Epithelial cell of esophagus (primary cell): ENCODE results near the gene FAM118B.

Source experiments
- DNase-seq: peaks from one replicate; pipeline ENCODE4 v3.0.0; 2010; ENCODE audit warnings: low read depth
- H3K4me3 ChIP-seq: 2 replicates; pipeline ENCODE4 v1.5.1; 2011; ENCODE audit warnings: mild to moderate bottlenecking, low read length, control low read depth
- TF ChIP-seq, protein P1 (sequence below): IDR thresholded peaks from 2 replicates; pipeline ENCODE4 v1.5.1; 2011; ENCODE audit warnings: low read depth, mild to moderate bottlenecking, low read length, control low read depth, inconsistent platforms; ENCODE audit not compliant: insufficient read depth; ENCODE audit errors: missing control alignments

FAM118B gene

DNA sequence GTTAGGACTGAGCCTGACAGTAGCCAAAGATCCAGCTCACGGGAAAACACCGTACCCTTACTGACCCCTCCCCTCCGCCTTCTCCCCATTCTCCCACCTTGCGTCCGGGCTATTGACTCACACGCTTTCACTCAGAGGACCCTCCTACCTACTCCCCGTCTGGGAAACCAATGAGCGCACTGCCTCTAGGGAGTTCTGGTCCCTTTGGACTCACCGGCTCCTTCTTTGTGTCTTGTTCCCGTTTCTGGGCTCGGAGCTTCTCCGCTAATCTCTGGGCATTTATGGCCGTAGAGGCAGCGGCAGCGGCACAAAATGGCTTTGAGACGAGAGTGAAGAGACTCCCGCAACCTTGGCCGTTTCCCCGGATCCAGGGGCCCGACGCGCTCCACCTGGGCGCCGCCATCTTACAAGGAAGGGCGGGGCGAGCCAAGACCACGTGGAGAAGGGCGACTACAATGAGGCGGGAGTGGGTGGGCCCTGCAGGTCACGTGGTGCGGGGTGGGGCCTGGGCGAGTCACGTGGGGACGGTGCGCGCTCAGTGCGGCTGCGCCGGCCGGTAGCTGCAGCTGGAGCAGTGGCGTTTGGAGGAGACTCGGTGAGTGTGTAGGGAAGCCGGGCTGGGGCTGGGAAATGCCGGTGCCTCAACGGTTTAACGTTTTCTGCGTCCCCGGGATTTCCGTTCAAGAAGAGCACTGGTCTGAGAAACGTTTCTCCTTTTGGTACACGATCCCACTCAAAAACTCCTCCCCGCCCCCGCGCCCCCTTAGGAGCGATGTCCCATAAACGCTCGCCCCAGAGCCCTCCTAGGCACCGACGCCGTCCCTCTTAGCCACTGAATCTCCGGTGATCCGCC, at the start of gene FAM118B, which contains the start of gene RPUSD4:
TSS of gene FAM118B (plus strand) at position 547 of the 853 bp plus-strand sequence. CDS start 23,220 bp downstream, outside the sequence.
TSS of gene RPUSD4 (minus strand) at position 415 of the 853 bp plus-strand sequence. CDS start at position 403, 12 bp downstream.
- DNase-seq = peak; percentile 99

DNA sequence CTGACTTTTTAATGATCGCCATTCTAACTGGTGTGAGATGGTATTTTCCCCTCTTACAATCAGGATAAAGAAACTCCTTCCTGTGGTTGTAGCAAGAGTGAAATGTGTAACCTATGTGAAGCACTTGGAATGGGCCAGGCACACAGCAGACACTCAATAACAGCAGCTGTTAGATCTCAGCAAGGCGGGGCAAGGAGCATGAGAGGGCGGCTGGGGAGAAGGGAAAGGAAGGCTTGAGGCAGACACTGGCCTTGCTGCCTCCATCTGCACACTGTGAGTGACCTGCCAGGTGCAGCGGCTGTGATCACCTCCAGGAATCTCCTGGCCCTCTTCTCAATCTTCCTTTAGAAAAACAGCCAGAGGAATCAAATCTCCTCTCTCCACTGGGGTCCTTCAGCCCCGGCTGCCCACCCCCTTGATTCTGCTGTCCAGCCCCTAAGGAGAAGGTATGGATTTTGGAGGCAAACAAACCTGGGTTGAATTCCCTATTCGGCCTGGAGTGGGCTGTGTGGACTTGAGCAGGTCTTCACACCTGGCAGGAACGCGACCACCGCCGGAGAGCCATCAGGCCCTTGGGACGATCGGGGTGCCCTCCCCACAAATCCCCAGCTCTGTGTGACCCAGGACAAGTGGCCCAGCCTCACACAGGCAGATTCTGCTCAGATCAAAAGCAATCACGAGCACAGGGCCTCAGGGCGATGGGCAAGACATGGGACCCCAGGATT, 49.1 kb upstream of the FAM118B start:
- H3K4me3 ChIP-seq = no peak overlapping the region
- TF ChIP-seq, protein P1, sequence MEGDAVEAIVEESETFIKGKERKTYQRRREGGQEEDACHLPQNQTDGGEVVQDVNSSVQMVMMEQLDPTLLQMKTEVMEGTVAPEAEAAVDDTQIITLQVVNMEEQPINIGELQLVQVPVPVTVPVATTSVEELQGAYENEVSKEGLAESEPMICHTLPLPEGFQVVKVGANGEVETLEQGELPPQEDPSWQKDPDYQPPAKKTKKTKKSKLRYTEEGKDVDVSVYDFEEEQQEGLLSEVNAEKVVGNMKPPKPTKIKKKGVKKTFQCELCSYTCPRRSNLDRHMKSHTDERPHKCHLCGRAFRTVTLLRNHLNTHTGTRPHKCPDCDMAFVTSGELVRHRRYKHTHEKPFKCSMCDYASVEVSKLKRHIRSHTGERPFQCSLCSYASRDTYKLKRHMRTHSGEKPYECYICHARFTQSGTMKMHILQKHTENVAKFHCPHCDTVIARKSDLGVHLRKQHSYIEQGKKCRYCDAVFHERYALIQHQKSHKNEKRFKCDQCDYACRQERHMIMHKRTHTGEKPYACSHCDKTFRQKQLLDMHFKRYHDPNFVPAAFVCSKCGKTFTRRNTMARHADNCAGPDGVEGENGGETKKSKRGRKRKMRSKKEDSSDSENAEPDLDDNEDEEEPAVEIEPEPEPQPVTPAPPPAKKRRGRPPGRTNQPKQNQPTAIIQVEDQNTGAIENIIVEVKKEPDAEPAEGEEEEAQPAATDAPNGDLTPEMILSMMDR = no peak
- no peak for DNase-seq

More for the DNA sequence above, at the start of gene FAM118B, which contains the start of gene RPUSD4:
- TF ChIP-seq, protein P1 = no peak
- peak within 1 kb of the TSS; percentile 89 for H3K4me3 ChIP-seq

DNA sequence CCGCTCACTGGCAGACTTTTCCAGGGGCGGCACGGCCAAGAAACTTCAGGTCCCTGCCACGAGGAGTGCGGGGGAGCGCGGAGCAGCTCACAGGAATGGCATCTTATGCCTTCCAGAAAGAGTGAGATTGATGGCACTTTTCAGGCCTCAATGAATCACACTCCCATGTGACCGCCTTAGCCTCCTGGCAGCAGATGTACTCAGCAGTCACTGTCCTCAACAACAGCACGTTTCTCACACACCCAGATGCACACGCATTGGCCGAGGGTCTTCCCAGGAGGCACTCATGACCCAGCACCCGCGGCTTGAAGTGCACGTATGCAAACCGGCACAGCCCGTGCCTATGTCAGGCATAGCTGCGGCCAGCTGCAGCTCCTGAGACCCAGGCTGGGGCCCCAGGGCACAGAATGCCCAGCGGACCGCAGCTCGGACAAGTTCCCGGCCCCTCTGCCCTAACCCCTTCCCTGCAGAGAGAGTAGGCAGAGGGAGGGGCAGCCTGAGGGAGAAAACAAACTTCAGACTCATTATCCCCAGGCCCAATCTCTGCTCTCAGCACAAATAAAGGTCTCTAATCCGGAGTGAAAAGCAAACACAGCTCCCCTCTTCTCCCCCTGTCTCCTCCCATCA, 48.4 kb upstream of the FAM118B start:
- TF ChIP-seq, protein P1 = no peak
- peak; percentile 71 for DNase-seq
- H3K4me3 ChIP-seq = no peak overlapping the region

DNA sequence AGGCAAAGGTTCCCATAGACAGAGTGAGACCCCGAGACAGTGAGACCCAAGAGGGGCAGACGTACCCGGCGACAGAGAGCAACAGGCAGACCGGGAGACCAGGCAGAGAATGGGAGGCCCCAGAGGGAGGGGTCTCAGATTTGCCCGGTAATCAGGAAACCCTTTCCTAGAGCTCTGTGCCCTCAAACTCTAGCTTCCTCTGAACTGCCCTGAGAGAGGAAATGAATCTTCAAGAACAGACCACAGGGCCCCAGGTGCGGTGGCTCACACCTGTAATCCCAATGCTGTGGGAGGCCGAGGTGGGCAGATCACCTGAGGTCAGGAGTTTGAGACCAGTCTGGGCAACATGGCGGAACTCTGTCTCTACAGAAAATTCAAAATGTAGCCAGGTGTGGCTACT, 47.8 kb upstream of the FAM118B start:
- H3K4me3 ChIP-seq = no peak overlapping the region
- TF ChIP-seq, protein P1 = no peak

DNA sequence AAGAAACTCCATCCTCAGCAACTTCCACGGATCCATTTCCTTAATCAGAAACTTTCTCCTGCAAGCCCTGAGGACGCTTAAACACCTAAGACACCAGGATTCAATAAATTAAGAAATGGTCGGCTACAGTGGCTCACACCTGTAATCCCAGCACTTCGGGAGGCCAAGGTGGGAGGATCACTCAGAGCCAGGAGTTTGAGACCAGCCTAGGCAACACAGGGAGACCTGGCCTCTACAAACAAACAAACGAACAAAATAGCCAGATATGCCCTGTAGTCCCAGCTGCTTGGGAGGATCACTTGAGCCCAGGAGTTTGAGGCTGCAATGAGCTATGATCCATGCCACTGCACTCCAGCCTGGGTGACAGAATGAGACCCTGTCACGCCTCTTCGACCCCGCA, 46.8 kb upstream of the FAM118B start:
- TF ChIP-seq, protein P1 = no peak
- no peak overlapping the region for H3K4me3 ChIP-seq
- DNase-seq = no peak

More for the DNA sequence above, 47.8 kb upstream of the FAM118B start:
- no peak for DNase-seq

DNA sequence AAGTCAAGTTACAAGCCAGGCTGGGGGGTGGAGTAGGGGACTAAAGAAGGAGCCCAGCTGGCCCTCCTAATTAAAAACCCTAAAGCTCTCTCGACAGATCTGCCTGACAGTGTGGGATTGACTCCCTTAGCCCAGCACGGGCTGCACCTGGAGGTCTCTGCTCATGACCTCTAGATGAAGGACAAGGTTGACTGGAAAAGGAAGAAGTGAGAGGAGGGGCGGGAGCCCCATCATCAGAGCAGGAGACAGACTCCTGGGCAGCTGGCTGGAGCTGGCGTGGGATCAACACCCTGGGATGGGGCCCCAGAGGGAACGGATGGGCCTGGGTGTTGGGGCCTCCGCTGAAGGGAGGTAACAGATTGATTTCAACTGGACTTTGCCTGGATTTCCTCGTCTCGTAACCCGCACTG, 46.3 kb upstream of the FAM118B start:
- no peak for DNase-seq
- TF ChIP-seq, protein P1 = no peak
- H3K4me3 ChIP-seq = no peak overlapping the region
